CD14-positive monocyte (primary cell): ENCODE results near the gene CBX1. TPM values are rescaled to one million over a fixed set of nuclear protein-coding genes. Genes with fewer than 3 reads are reported as not detected.

Experiments used
- DNase-seq, 3 donors: peaks; one replicate each; pipeline ENCODE4 v3.0.0-alpha.2; 2011 to 2022
- H2AFZ ChIP-seq: 2 replicates; pipeline ENCODE4 v1.6.0; 2012; ENCODE audit warnings: mild to moderate bottlenecking, low read depth, low read length, inconsistent platforms; ENCODE audit not compliant: insufficient read depth, poor library complexity, severe bottlenecking
- H3K27ac ChIP-seq, 2 donors: 1 replicate in 1 of 2; 2 replicates in 1 of 2; pipeline ENCODE4 v1.5.1; 2012 to 2013; ENCODE audit warnings: low read length in 2 of 2, control low read depth in 1 of 2, inconsistent platforms in 1 of 2, low read depth in 1 of 2, mild to moderate bottlenecking in 1 of 2
- H3K27me3 ChIP-seq, 2 donors: one replicate each; pipeline versions ENCODE4 v1.6.0 to v1.6.1; 2011 to 2013; ENCODE audit warnings: low read length in 2 of 2; ENCODE audit not compliant: control insufficient read depth in 2 of 2, insufficient read depth in 2 of 2
- H3K36me3 ChIP-seq, 2 donors: replicated peaks in 1 of 2; 1 replicate in 1 of 2; 2 replicates in 1 of 2; pipeline versions ENCODE4 v1.5.1 to v1.6.1; 2012 to 2013; ENCODE audit warnings: low read length in 2 of 2, control low read depth in 1 of 2, inconsistent platforms in 1 of 2, mild to moderate bottlenecking in 1 of 2; ENCODE audit not compliant: insufficient read depth in 2 of 2, control insufficient read depth in 1 of 2
- H3K4me1 ChIP-seq, 2 donors: 1 replicate in 1 of 2; 2 replicates in 1 of 2; pipeline versions ENCODE4 v1.5.1 to v1.6.1; 2012 to 2013; ENCODE audit warnings: low read length in 2 of 2, control low read depth in 1 of 2, inconsistent platforms in 1 of 2, mild to moderate bottlenecking in 1 of 2, moderate library complexity in 1 of 2; ENCODE audit not compliant: insufficient read depth in 2 of 2, control insufficient read depth in 1 of 2
- H3K4me2 ChIP-seq: replicated peaks from 2 replicates; pipeline ENCODE3; 2012; ENCODE audit warnings: low read length, moderate library complexity, mild to moderate bottlenecking; ENCODE audit not compliant: poor library complexity, severe bottlenecking; ENCODE audit errors: extremely low read depth
- H3K4me3 ChIP-seq, 3 experiments: fragments of 200-600 bp in 1 of 3; sonication (generic) in 1 of 3; replicated peaks in 1 of 3; 1 replicate in 2 of 3; 2 replicates in 1 of 3; pipeline ENCODE4 v1.5.1; 2011 to 2013; ENCODE audit warnings: low read length in 3 of 3, mild to moderate bottlenecking in 3 of 3, control low read depth in 2 of 3, low read depth in 2 of 3, inconsistent platforms in 1 of 3, moderate library complexity in 1 of 3
- H3K79me2 ChIP-seq: 2 replicates; pipeline ENCODE4 v1.6.0; 2012; ENCODE audit warnings: mild to moderate bottlenecking, control low read depth, inconsistent platforms, low read length, moderate library complexity; ENCODE audit not compliant: insufficient read depth
- H3K9ac ChIP-seq: 2 replicates; pipeline ENCODE4 v1.6.0; 2017; ENCODE audit warnings: low read length, mild to moderate bottlenecking; ENCODE audit not compliant: insufficient read depth, poor library complexity, severe bottlenecking
- H3K9me3 ChIP-seq, 2 donors: replicated peaks in 1 of 2; 1 replicate in 1 of 2; 2 replicates in 1 of 2; pipeline versions ENCODE4 v1.5.1 to v1.6.1; 2012 to 2013; ENCODE audit warnings: low read length in 2 of 2, control low read depth in 1 of 2; ENCODE audit not compliant: control insufficient read depth in 1 of 2, insufficient read depth in 1 of 2
- H4K20me1 ChIP-seq: 2 replicates; pipeline ENCODE4 v1.6.0; 2012; ENCODE audit warnings: mild to moderate bottlenecking, low read length, control low read depth, moderate library complexity; ENCODE audit not compliant: insufficient read depth
- H3K27ac Mint-ChIP-seq, 7 donors: one replicate each; pipeline ENCODE4 v1.8.0; 2020; ENCODE audit warnings: mild to moderate bottlenecking in 7 of 7, mixed read lengths in 7 of 7, moderate library complexity in 6 of 7, inconsistent platforms in 2 of 7
- H3K27me3 Mint-ChIP-seq, 3 donors: one replicate each; pipeline ENCODE4 v1.8.0; 2021 to 2022; ENCODE audit warnings: low read depth in 3 of 3, mild to moderate bottlenecking in 3 of 3, mixed read lengths in 3 of 3, moderate library complexity in 3 of 3, inconsistent platforms in 1 of 3
- H3K36me3 Mint-ChIP-seq, 2 donors: one replicate each; pipeline ENCODE4 v1.8.0; 2020; ENCODE audit warnings: mixed read lengths in 2 of 2, inconsistent platforms in 1 of 2, mild to moderate bottlenecking in 1 of 2
- H3K4me1 Mint-ChIP-seq: one replicate; pipeline ENCODE4 v1.8.0; 2020; ENCODE audit warnings: mild to moderate bottlenecking, mixed read lengths
- H3K4me3 Mint-ChIP-seq, 2 donors: one replicate each; pipeline ENCODE4 v1.8.0; 2020; ENCODE audit warnings: mild to moderate bottlenecking in 2 of 2, mixed read lengths in 2 of 2, moderate library complexity in 1 of 2
- H3K9me3 Mint-ChIP-seq, 7 donors: one replicate each; pipeline ENCODE4 v1.8.0; 2020 to 2022; ENCODE audit warnings: mixed read lengths in 7 of 7, mild to moderate bottlenecking in 6 of 7, moderate library complexity in 6 of 7, inconsistent platforms in 2 of 7
- CTCF ChIP-seq: fragments of 200-600 bp; IDR thresholded peaks from one replicate; pipeline ENCODE4 v1.8.0; 2022; ENCODE audit warnings: antibody characterized with exemption, mild to moderate bottlenecking
- WGBS: methylation state at CpG from one replicate; pipeline ENCODE4 v1.1.5; 2013; ENCODE audit warnings: missing lambda C conversion rate; ENCODE audit not compliant: insufficient coverage; 5-methylcytosine and 5-hydroxymethylcytosine counted together
- intact Hi-C, 2 donors: fragments of 100-400 bp; cut with micrococcal nuclease; formaldehyde crosslinking; loops; one replicate each; pipeline versions ENCODE4 v1.15.0 to v1.15.1; 2023
- polyA plus RNA-seq, 3 donors: library from polyadenylated mRNA; depleted of rRNA in 1 of 3; unstranded in 2 of 3; stranded (reverse) in 1 of 3; fragments of 300-500 nt in 2 of 3; fragments of >200 nt in 1 of 3; fragmentation: Illumina TruSeq in 2 of 3; gene quantifications; 1 replicate in 2 of 3; 2 replicates in 1 of 3; pipeline ENCODE4 v1.2.3, GENCODE V29; 2012 to 2021

CBX1 gene
- polyA plus RNA-seq, 3 donors: 12.5 to 18.2 (median 17.2) TPM

- Mint-ChIP-seq H3K27me3 (no peaks in the 10 kb centered on the region), H3K4me1 (peaks cover 66% of the 10 kb centered on the region), H3K9me3 (peaks cover 0 to 2% (median 0%) of the 10 kb centered on the region in 7 donors), H3K36me3 (peaks cover 66 to 67% of the 10 kb centered on the region in 2 donors), H3K27ac (peak overlapping the region; percentile 3 to 82 (median 58)), H3K4me3 (no peak overlapping the region)
- Histone ChIP-seq H3K27ac (peak overlapping the region in 1 of 2 donors; percentile 55), H3K9ac (no peak overlapping the region), H3K4me1 (peaks cover 36 to 75% of the 10 kb centered on the region in 2 donors), H3K79me2 (peaks cover 92% of the 10 kb centered on the region), H3K9me3 (no peaks in the 10 kb centered on the region), H3K4me3 (no peak overlapping the region), H4K20me1 (peaks cover 83% of the 10 kb centered on the region), H2AFZ (no peak overlapping the region), H3K36me3 (peaks cover 56 to 75% of the 10 kb centered on the region in 2 donors), H3K27me3 (no peaks in the 10 kb centered on the region), H3K4me2 (no peak overlapping the region)
- no peak for TF ChIP-seq CTCF
- DNase-seq: no peak
- intact Hi-C loops: no loop called here
- 85% methylated on average over 2 of the region's 5 CpGs for WGBS
Measured at GRCh38 chr17:48052956-48053757, 48.1 kb downstream of the CBX1 start.

- H3K27me3 ChIP-seq: no peaks in the 10 kb centered on the region
- H3K9me3 ChIP-seq: no peaks in the 10 kb centered on the region
- peaks cover 0 to 2% (median 0%) of the 10 kb centered on the region in 7 donors for H3K9me3 Mint-ChIP-seq
- peaks cover 72% of the 10 kb centered on the region for H3K4me1 Mint-ChIP-seq
- H2AFZ ChIP-seq: no peak overlapping the region
- no peak for TF ChIP-seq CTCF
- 100% methylated on average over 1 of the region's 5 CpGs for WGBS
- peak overlapping the region in 1 of 2 donors; percentile 55 for H3K27ac ChIP-seq
- H3K36me3 Mint-ChIP-seq: peaks cover 54% of the 10 kb centered on the region in 2 donors
- no peak overlapping the region for H3K9ac ChIP-seq
- H3K4me1 ChIP-seq: peaks cover 42 to 82% of the 10 kb centered on the region in 2 donors
- no peak overlapping the region for H3K4me3 Mint-ChIP-seq
- DNase-seq: no peak
- H3K27ac Mint-ChIP-seq: peak overlapping the region; percentile 48 to 83 (median 69)
- peaks cover 74% of the 10 kb centered on the region for H4K20me1 ChIP-seq
- no peak overlapping the region for H3K4me2 ChIP-seq
- H3K36me3 ChIP-seq: peaks cover 43 to 63% of the 10 kb centered on the region in 2 donors
- H3K4me3 ChIP-seq: no peak overlapping the region
- peaks cover 88% of the 10 kb centered on the region for H3K79me2 ChIP-seq
- peaks cover 0 to 3% (median 0%) of the 10 kb centered on the region in 3 donors for H3K27me3 Mint-ChIP-seq
- intact Hi-C loops: no loop called here
Measured at GRCh38 chr17:48051706-48052486, 49.4 kb downstream of the CBX1 start.
